GM10266 (cell line): ENCODE measurements around the gene NTN4.
A peak's percentile ranks its signal among the peaks of the same experiment; 100 is the strongest.

Experiments
- DNase-seq: peaks from one replicate; pipeline ENCODE4 v3.0.0; 2012; ENCODE audit errors: extremely low spot score
- TF ChIP-seq, protein P1 (sequence below): IDR thresholded peaks from 2 replicates; pipeline ENCODE4 v1.5.1; 2012; ENCODE audit warnings: mild to moderate bottlenecking, low read depth; ENCODE audit not compliant: control insufficient read depth, insufficient read depth; ENCODE audit errors: missing control alignments

Gene NTN4

DNA sequence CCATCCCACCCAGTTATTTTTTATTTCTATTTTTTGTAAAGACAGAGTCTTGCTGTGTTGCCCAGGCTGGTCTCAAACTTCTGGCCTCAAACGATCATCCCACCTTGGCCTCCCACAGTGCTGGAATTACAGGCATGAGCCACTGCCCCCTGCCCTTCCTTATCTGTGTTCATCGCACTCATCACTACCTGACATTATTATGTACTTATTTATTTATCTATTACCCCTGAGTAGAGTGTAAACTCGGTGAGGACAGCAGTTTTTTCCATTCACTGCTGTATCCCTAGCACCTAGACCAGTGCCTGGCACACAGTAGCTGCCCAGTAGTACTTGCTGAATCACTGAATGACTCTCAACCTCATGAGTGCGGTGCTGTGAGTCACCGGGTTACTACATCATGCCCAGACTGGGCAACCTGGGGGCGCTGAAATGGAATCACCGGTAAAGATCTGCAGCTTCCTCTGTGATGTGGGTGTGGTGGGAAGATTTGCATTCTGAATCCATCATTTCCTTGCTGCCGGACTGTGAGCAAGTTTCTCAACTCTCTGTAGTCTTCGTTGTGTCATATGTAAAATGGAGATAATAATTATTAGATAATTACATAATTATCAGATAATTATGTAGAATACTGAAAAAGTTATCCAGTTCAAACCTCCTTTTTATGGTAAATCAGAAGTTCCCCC lies 157.4 kb downstream of the NTN4 start:
- TF ChIP-seq, protein P1, sequence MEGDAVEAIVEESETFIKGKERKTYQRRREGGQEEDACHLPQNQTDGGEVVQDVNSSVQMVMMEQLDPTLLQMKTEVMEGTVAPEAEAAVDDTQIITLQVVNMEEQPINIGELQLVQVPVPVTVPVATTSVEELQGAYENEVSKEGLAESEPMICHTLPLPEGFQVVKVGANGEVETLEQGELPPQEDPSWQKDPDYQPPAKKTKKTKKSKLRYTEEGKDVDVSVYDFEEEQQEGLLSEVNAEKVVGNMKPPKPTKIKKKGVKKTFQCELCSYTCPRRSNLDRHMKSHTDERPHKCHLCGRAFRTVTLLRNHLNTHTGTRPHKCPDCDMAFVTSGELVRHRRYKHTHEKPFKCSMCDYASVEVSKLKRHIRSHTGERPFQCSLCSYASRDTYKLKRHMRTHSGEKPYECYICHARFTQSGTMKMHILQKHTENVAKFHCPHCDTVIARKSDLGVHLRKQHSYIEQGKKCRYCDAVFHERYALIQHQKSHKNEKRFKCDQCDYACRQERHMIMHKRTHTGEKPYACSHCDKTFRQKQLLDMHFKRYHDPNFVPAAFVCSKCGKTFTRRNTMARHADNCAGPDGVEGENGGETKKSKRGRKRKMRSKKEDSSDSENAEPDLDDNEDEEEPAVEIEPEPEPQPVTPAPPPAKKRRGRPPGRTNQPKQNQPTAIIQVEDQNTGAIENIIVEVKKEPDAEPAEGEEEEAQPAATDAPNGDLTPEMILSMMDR = no peak
- no peak for DNase-seq

DNA sequence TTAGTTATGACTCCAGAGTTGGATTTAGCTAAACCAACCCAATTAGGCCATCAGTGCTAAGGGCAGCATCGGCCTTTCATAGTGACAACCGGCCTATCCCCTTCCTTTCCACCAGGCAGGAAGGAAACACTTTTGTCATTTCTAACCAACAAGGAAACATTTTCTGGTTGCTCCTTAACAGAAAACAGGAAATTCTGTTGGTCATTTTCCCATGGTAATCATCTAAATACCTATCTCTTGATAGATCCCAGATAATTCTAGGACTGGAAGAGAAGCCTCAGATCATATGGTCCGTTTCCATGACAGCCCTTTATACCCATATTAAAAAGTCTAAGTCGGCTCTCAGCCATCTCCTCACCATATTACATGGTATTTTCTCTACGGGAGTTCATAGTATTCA lies 160.1 kb downstream of the NTN4 start:
- no peak for DNase-seq
- TF ChIP-seq, protein P1 = no peak

DNA sequence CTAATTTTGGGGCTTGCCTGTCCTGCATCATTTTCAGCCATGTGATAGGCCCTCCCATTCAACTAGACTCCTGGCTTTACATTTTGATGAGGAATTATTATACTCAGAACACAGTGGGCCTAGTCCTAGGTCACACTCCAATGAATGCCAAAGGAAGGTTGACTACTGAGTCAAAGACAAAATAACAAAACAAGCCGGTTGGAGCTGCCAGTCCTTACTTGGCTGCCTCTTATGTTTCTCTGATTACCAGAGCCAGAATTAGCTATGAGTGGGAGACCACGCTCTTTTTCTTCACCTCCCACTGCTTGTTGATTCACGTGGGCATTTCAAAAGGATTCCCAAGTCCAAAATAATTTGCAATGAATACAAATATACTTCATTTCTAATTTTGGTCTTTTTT lies 161.2 kb downstream of the NTN4 start:
- TF ChIP-seq, protein P1 = no peak
- DNase-seq = no peak

GRCh38 chr12:95626854-95627253 lies 163.7 kb downstream of the NTN4 start:
- TF ChIP-seq, protein P1 = no peak
- DNase-seq = no peak

DNA sequence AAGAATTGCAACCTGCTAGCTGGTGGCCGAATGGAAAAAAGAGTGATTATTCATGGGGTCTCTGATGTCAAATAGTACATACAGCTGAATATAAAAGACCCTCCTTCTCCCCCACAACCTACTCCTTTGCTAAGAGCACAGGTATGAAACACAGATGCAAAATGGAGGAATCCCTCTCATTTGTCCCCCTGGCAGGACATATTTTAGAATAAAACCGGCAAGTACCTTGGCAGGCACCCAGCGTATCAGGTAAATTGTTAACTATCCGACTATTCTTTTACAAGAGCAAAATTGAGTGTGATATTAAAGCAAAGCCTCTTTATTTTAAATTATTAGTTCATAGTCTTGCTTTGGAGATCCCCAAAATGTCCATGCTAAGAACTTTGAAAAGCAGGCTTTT lies 165.6 kb downstream of the NTN4 start:
- DNase-seq = no peak
- TF ChIP-seq, protein P1 = no peak

- TF ChIP-seq, protein P1 = no peak
These were observed 166.0 kb downstream of the NTN4 start for GRCh38 chr12:95624589-95624988.

DNA sequence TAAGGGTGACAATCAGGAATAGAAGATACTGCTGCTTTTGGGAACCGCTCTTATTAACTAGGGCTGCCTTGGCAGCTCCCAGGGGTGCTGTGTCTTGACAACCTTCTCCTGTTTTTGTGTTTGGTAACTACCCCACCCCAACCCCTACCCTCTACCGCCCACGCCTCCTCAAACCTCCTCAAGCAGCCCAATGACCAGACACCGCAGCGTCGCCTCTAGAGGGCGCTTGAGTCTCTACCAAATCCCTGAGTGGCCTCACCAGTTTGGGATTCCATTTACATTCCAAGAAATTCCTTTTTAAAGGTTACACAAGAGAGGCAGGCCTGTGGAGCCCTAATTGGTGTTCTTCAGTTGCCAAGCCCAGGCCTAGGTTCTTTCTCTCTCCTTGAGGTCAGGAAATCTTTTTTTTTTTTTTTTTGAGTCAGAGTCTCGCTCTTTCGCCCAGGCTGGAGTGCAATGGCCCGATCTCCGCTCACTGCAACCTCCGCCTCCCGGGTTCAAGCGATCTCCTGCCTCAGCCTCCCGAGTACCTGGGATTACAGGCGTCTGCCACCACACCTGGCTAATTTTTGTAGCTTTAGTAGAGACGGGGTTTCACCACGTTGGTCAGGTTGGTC lies 166.9 kb downstream of the NTN4 start:
- TF ChIP-seq, protein P1 = peak; percentile 80
- peak; percentile 51 for DNase-seq

More at GRCh38 chr12:95624589-95624988, 166.0 kb downstream of the NTN4 start:
- DNase-seq = no peak
